ENCODE results near the gene PLEKHO2.

- TF ChIP-seq EZH2phosphoT487 (IDR thresholded peaks at IDR 0.05; ENCODE audit: insufficient read depth, low read depth): no peak
- no peak for TF ChIP-seq EZH2 (IDR thresholded peaks at IDR 0.05; ENCODE audit: insufficient read depth, poor library complexity, severe bottlenecking)
These were observed 60.2 kb downstream of the PLEKHO2 start for GRCh38 chr15:64901914-64902313.
